RWPE2 (cell line): Measurements from ENCODE around the gene HDAC3.

ENCODE experiments used
- ATAC-seq: fragments of 200-7000 bp; cut with Tn5 transposase; 3 replicates; pipeline ENCODE4 v1.9.1; 2021; ENCODE audit warnings: low read depth
- DNase-seq: peaks from one replicate; pipeline ENCODE4 v3.0.0-alpha.2; 2020; ENCODE audit warnings: low spot score
- H3K27ac ChIP-seq: fragments of 450-650 bp; 2 replicates; pipeline ENCODE4 v1.5.1; 2017; ENCODE audit warnings: mild to moderate bottlenecking; ENCODE audit not compliant: poor library complexity, severe bottlenecking
- H3K27me3 ChIP-seq: fragments of 250-450 bp; sonication (Bioruptor Pico); 2 replicates; pipeline ENCODE4 v1.5.1; 2021; ENCODE audit warnings: mild to moderate bottlenecking, moderate library complexity; ENCODE audit not compliant: insufficient read depth, poor library complexity, severe bottlenecking
- H3K36me3 ChIP-seq: fragments of 250-450 bp; sonication (Bioruptor Pico); 2 replicates; pipeline ENCODE4 v1.5.1; 2020; ENCODE audit warnings: low read depth, mild to moderate bottlenecking, moderate library complexity
- H3K4me1 ChIP-seq: fragments of 250-450 bp; sonication (Bioruptor Pico); 2 replicates; pipeline ENCODE4 v1.5.1; 2021; ENCODE audit warnings: mild to moderate bottlenecking, moderate library complexity; ENCODE audit not compliant: insufficient read depth, poor library complexity, severe bottlenecking
- H3K4me3 ChIP-seq: fragments of 250-450 bp; sonication (Bioruptor Pico); 2 replicates; pipeline ENCODE4 v1.5.1; 2021; ENCODE audit warnings: mild to moderate bottlenecking, moderate library complexity; ENCODE audit not compliant: severe bottlenecking
- H3K9me3 ChIP-seq: fragments of 250-450 bp; sonication (Bioruptor Pico); 2 replicates; pipeline ENCODE4 v1.5.1; 2021; ENCODE audit warnings: mild to moderate bottlenecking, moderate library complexity; ENCODE audit not compliant: severe bottlenecking
- CTCF ChIP-seq: fragments of 450-650 bp; IDR thresholded peaks from one replicate; pipeline ENCODE4 v1.5.1; 2017; ENCODE audit warnings: mild to moderate bottlenecking, moderate library complexity; ENCODE audit not compliant: poor library complexity, severe bottlenecking

HDAC3 gene

GRCh38 chr5:141590127-141590526 is 46.5 kb downstream of the HDAC3 start:
- no peaks in the 10 kb centered on the region for H3K4me1 ChIP-seq
- no peak overlapping the region for H3K4me3 ChIP-seq
- no peak for ATAC-seq
- TF ChIP-seq CTCF: no peak
- no peaks in the 10 kb centered on the region for H3K27me3 ChIP-seq
- H3K27ac ChIP-seq: no peak overlapping the region
- no peak for DNase-seq
- peaks cover 84% of the 10 kb centered on the region for H3K36me3 ChIP-seq
- no peaks in the 10 kb centered on the region for H3K9me3 ChIP-seq

GRCh38 chr5:141586246-141586645 is 50.4 kb downstream of the HDAC3 start:
- Histone ChIP-seq H3K4me3 (no peak overlapping the region), H3K27me3 (no peaks in the 10 kb centered on the region), H3K27ac (no peak overlapping the region), H3K9me3 (no peaks in the 10 kb centered on the region), H3K4me1 (no peaks in the 10 kb centered on the region), H3K36me3 (peaks cover 89% of the 10 kb centered on the region)
- DNase-seq: no peak
- TF ChIP-seq CTCF: no peak
- ATAC-seq: no peak

- ATAC-seq: no peak
- Histone ChIP-seq H3K4me1 (no peaks in the 10 kb centered on the region), H3K36me3 (peaks cover 91% of the 10 kb centered on the region)
Measured at GRCh38 chr5:141585594-141585993, 51.1 kb downstream of the HDAC3 start.

GRCh38 chr5:141574122-141574510 is 62.5 kb downstream of the HDAC3 start:
- no peak overlapping the region for H3K27ac ChIP-seq
- H3K4me3 ChIP-seq: no peak overlapping the region
- no peak for DNase-seq
- no peaks in the 10 kb centered on the region for H3K9me3 ChIP-seq
- no peak for TF ChIP-seq CTCF
- no peaks in the 10 kb centered on the region for H3K27me3 ChIP-seq
- H3K36me3 ChIP-seq: peaks cover 100% of the 10 kb centered on the region
- no peaks in the 10 kb centered on the region for H3K4me1 ChIP-seq
- ATAC-seq: no peak

More at GRCh38 chr5:141585594-141585993, 51.1 kb downstream of the HDAC3 start:
- no peak overlapping the region for H3K4me3 ChIP-seq
- H3K27me3 ChIP-seq: no peaks in the 10 kb centered on the region
- H3K27ac ChIP-seq: no peak overlapping the region
- H3K9me3 ChIP-seq: no peaks in the 10 kb centered on the region
- TF ChIP-seq CTCF: no peak
- no peak for DNase-seq

- TF ChIP-seq CTCF: no peak
- Histone ChIP-seq H3K4me3 (no peak overlapping the region), H3K36me3 (peaks cover 100% of the 10 kb centered on the region), H3K27ac (no peak overlapping the region), H3K9me3 (no peaks in the 10 kb centered on the region), H3K4me1 (no peaks in the 10 kb centered on the region), H3K27me3 (no peaks in the 10 kb centered on the region)
- DNase-seq: no peak
- ATAC-seq: no peak
Measured at GRCh38 chr5:141573489-141574121, 63.0 kb downstream of the HDAC3 start.
